IMR-90 (cell line): ENCODE results near the gene DCTN2. TPM values are rescaled to one million over a fixed set of nuclear protein-coding genes. Genes with fewer than 3 reads are reported as not detected.

Source experiments
- ATAC-seq: fragments of 200-7000 bp; cut with Tn5 transposase; 2 replicates; pipeline ENCODE4 v1.9.1; 2020; ENCODE audit warnings: low read depth, mild to moderate bottlenecking, moderate library complexity
- BruUV-seq: library from RNA; stranded (reverse); fragments of 400-500 nt; replicated peaks from 2 replicates; lab custom pipeline; 2021; lab: Mats Ljungman, UMichigan
- CTCF ChIA-PET: fragments of 300-600 bp; formaldehyde crosslinking; extraction: SDS; loops from one replicate; lab custom pipeline; 2021; ENCODE audit warnings: antibody characterized with exemption; lab: Yijun Ruan, JAX
- POLR2A ChIA-PET: fragments of 300-600 bp; sonication (Branson Sonifier 250); formaldehyde crosslinking; loops from one replicate; lab custom pipeline; 2022; ENCODE audit warnings: antibody characterized with exemption; ENCODE audit not compliant: unreplicated experiment; lab: Charles Lee
- DNase-seq: peaks from one replicate; pipeline ENCODE4 v3.0.0; 2013
- H2AFZ ChIP-seq: replicated peaks from 2 replicates; pipeline ENCODE3; 2013; ENCODE audit warnings: low read length, mild to moderate bottlenecking; ENCODE audit not compliant: poor library complexity
- H2AK5ac ChIP-seq: 2 replicates; pipeline ENCODE4 v1.6.1; 2013; ENCODE audit warnings: low read depth, low read length, inconsistent platforms
- H2AK9ac ChIP-seq: replicated peaks from 2 replicates; pipeline ENCODE3; 2013; ENCODE audit warnings: mild to moderate bottlenecking, low read depth, low read length, moderate library complexity; ENCODE audit not compliant: poor library complexity
- H2BK120ac ChIP-seq: 2 replicates; pipeline ENCODE4 v1.6.1; 2013; ENCODE audit warnings: low read depth, low read length, inconsistent platforms
- H2BK15ac ChIP-seq: 3 replicates; pipeline ENCODE4 v1.6.1; 2013; ENCODE audit warnings: low read depth, low read length, inconsistent platforms
- H2BK20ac ChIP-seq: 2 replicates; pipeline ENCODE4 v1.6.1; 2013; ENCODE audit warnings: low read depth, mild to moderate bottlenecking, inconsistent platforms, low read length, moderate library complexity
- H2BK5ac ChIP-seq: 2 replicates; pipeline ENCODE4 v1.6.1; 2013; ENCODE audit warnings: mild to moderate bottlenecking, low read depth, low read length, inconsistent platforms; ENCODE audit not compliant: poor library complexity, severe bottlenecking
- H3K14ac ChIP-seq: replicated peaks from 2 replicates; pipeline ENCODE4 v1.6.1; 2013; ENCODE audit warnings: low read depth, low read length, inconsistent platforms
- H3K18ac ChIP-seq: 2 replicates; pipeline ENCODE4 v1.6.1; 2013; ENCODE audit warnings: low read depth, low read length, control low read depth
- H3K23ac ChIP-seq: 2 replicates; pipeline ENCODE4 v1.6.1; 2013; ENCODE audit warnings: low read depth, low read length, inconsistent platforms
- H3K27ac ChIP-seq: 2 replicates; pipeline ENCODE4 v1.5.1; 2013; ENCODE audit warnings: mild to moderate bottlenecking, control low read depth, low read length; ENCODE audit not compliant: insufficient read depth
- H3K27me3 ChIP-seq: 2 replicates; pipeline ENCODE4 v1.6.1; 2013; ENCODE audit warnings: low read length; ENCODE audit not compliant: control insufficient read depth, insufficient read depth
- H3K36me3 ChIP-seq: 2 replicates; pipeline ENCODE4 v1.6.1; 2013; ENCODE audit warnings: low read length, mixed read lengths; ENCODE audit not compliant: control insufficient read depth, insufficient read depth
- H3K4ac ChIP-seq: 2 replicates; pipeline ENCODE4 v1.6.1; 2013; ENCODE audit warnings: low read depth, low read length, inconsistent platforms
- H3K4me1 ChIP-seq: 2 replicates; pipeline ENCODE4 v1.6.1; 2013; ENCODE audit warnings: low read length, mixed read lengths; ENCODE audit not compliant: control insufficient read depth, insufficient read depth
- H3K4me2 ChIP-seq: 2 replicates; pipeline ENCODE4 v1.6.1; 2013; ENCODE audit warnings: low read depth, mild to moderate bottlenecking, control low read depth, low read length, moderate library complexity
- H3K4me3 ChIP-seq: 2 replicates; pipeline ENCODE4 v1.5.1; 2013; ENCODE audit warnings: low read depth, mild to moderate bottlenecking, control low read depth, low read length, moderate library complexity; ENCODE audit not compliant: insufficient read depth
- H3K56ac ChIP-seq: 2 replicates; pipeline ENCODE4 v1.6.1; 2013; ENCODE audit warnings: low read length, inconsistent platforms; ENCODE audit not compliant: insufficient read depth; ENCODE audit errors: extremely low read depth
- H3K79me1 ChIP-seq, 2 experiments: 2 replicates each; pipeline ENCODE4 v1.6.1; 2013; ENCODE audit warnings: low read length in 2 of 2, inconsistent platforms in 1 of 2, low read depth in 1 of 2
- H3K9ac ChIP-seq: 2 replicates; pipeline ENCODE4 v1.6.1; 2013; ENCODE audit warnings: low read depth, low read length, control low read depth
- H3K9me1 ChIP-seq: 2 replicates; pipeline ENCODE4 v1.6.1; 2013; ENCODE audit warnings: low read length, inconsistent platforms; ENCODE audit not compliant: insufficient read depth
- H3K9me3 ChIP-seq: 2 replicates; pipeline ENCODE4 v1.6.1; 2013; ENCODE audit warnings: low read length; ENCODE audit not compliant: control insufficient read depth, insufficient read depth
- H4K20me1 ChIP-seq: 2 replicates; pipeline ENCODE4 v1.6.1; 2013; ENCODE audit warnings: low read length, inconsistent platforms; ENCODE audit not compliant: insufficient read depth
- H4K5ac ChIP-seq: 2 replicates; pipeline ENCODE4 v1.6.1; 2013; ENCODE audit warnings: mild to moderate bottlenecking, low read depth, low read length, control low read depth
- H4K8ac ChIP-seq, 2 experiments: 2 replicates each; pipeline ENCODE4 v1.6.1; 2013; ENCODE audit warnings: low read depth in 2 of 2, low read length in 2 of 2, control low read depth in 1 of 2, inconsistent platforms in 1 of 2
- H4K91ac ChIP-seq: 2 replicates; pipeline ENCODE4 v1.6.1; 2013; ENCODE audit warnings: low read depth, low read length, inconsistent platforms; ENCODE audit not compliant: insufficient read depth
- BHLHE40 ChIP-seq: fragments of 150-350 bp; IDR thresholded peaks from 2 replicates; pipeline ENCODE4 v1.6.1; 2016; ENCODE audit warnings: mild to moderate bottlenecking, low read depth, low read length
- CHD1 ChIP-seq: IDR thresholded peaks from 2 replicates; pipeline ENCODE4 v1.6.1; 2012; ENCODE audit warnings: low read depth, low read length, improper control_type of control experiment
- CTCF ChIP-seq: conservative IDR thresholded peaks from 2 replicates; pipeline ENCODE4 v1.5.1; 2012; ENCODE audit warnings: mild to moderate bottlenecking, low read depth, low read length, improper control_type of control experiment
- ELK1 ChIP-seq: fragments of 150-350 bp; IDR thresholded peaks from 2 replicates; pipeline ENCODE4 v1.6.1; 2016; ENCODE audit warnings: low read depth, mild to moderate bottlenecking, low read length, moderate library complexity, borderline replicate concordance
- FOS ChIP-seq: fragments of 150-350 bp; IDR thresholded peaks from 2 replicates; pipeline ENCODE4 v1.6.1; 2016; ENCODE audit warnings: low read depth, low read length
- MAFK ChIP-seq: IDR thresholded peaks from 2 replicates; pipeline ENCODE4 v1.6.1; 2012; ENCODE audit warnings: low read depth, low read length, improper control_type of control experiment
- MAZ ChIP-seq: IDR thresholded peaks from 2 replicates; pipeline ENCODE4 v1.6.1; 2012; ENCODE audit warnings: low read depth, mild to moderate bottlenecking, low read length, improper control_type of control experiment, moderate library complexity, borderline replicate concordance
- POLR2A ChIP-seq: IDR thresholded peaks from 2 replicates; pipeline ENCODE4 v1.6.1; 2012; ENCODE audit warnings: mild to moderate bottlenecking, low read depth, low read length
- RCOR1 ChIP-seq: IDR thresholded peaks from 2 replicates; pipeline ENCODE4 v1.6.1; 2012; ENCODE audit warnings: mild to moderate bottlenecking, low read length, improper control_type of control experiment; ENCODE audit not compliant: insufficient replicate concordance
- RFX5 ChIP-seq: IDR thresholded peaks from 2 replicates; pipeline ENCODE4 v1.8.0; 2012; ENCODE audit warnings: low read depth, mild to moderate bottlenecking, low read length, moderate library complexity
- SMC3 ChIP-seq: fragments of 150-350 bp; IDR thresholded peaks from 2 replicates; pipeline ENCODE4 v1.6.1; 2016; ENCODE audit warnings: low read depth, mild to moderate bottlenecking, antibody characterized with exemption, low read length, moderate library complexity
- USF2 ChIP-seq: fragments of 150-350 bp; IDR thresholded peaks from 2 replicates; pipeline ENCODE4 v1.6.1; 2017; ENCODE audit warnings: mild to moderate bottlenecking, antibody characterized with exemption, low read length, low read depth
- WGBS, 2 experiments: methylation state at CpG; one replicate each; pipeline versions ENCODE4 v1.1.5 to v1.1.7; 2013; ENCODE audit warnings: missing lambda C conversion rate in 2 of 2; ENCODE audit not compliant: insufficient read length in 1 of 2; ENCODE audit errors: extremely low coverage in 2 of 2; 5-methylcytosine and 5-hydroxymethylcytosine counted together
- dilution Hi-C: fragments of 300-500 bp; cut with HindIII; formaldehyde crosslinking; loops from one replicate; pipeline ENCODE4 v1.14.3; 2018; ENCODE audit warnings: low sequenced_read_pairs; ENCODE audit not compliant: unreplicated experiment
- in situ Hi-C: fragments of 300-500 bp; cut with MboI; formaldehyde crosslinking; loops from 3 replicates; pipeline ENCODE4 v1.14.3; 2019; ENCODE audit warnings: low sequenced_read_pairs, inconsistent platforms, mixed read lengths
- intact Hi-C: fragments of 100-400 bp; cut with micrococcal nuclease; formaldehyde crosslinking; loops from 2 replicates; pipeline ENCODE4 v1.10.0; 2022
- polyA plus RNA-seq, 3 experiments: library from polyadenylated mRNA; depleted of rRNA; stranded (reverse); fragments of >200 nt; gene quantifications; 2 replicates each; pipeline ENCODE4 v1.2.3, GENCODE V29; 2012; ENCODE audit warnings: low replicate concordance in 1 of 3
- total RNA-seq: library from RNA; depleted of rRNA; stranded (reverse); fragments of >200 nt; gene quantifications from 2 replicates; pipeline ENCODE4 v1.2.3, GENCODE V29; 2012

Gene DCTN2
- total and polyA plus RNA-seq, 2 of the 4 experiments (the other 2 are of a cell fraction) = 125 to 130 TPM

GRCh38 chr12:57560516-57560915, 13.5 kb upstream of the DCTN2 start:
- no peak overlapping the region for H2AFZ ChIP-seq
- H3K79me1 ChIP-seq = no peaks in the 10 kb centered on the region
- no peak overlapping the region for H3K4me3 ChIP-seq
- CTCF ChIA-PET = interaction anchor here (1.3 kb wide), 1 partner anchor 73 kb away, joined by 3 read pairs; the partner anchor contains the start of gene B4GALNT1
- H3K56ac ChIP-seq = no peak overlapping the region
- WGBS, 2 experiments = no CpG with 5 or more reads among the region's 2 CpGs
- no peak for ATAC-seq
- dilution Hi-C loops (loop anchor here (25.0 kb wide), 1 partner anchor 102 kb away; no protein-coding TSS in a partner anchor), intact Hi-C loops (loop anchor here (10.0 kb wide), 1 partner anchor 1304 kb away; no protein-coding TSS in a partner anchor), in situ Hi-C loops (no loop called here)
- no peak overlapping the region for H4K91ac ChIP-seq
- no peak overlapping the region for H2BK15ac ChIP-seq
- no peak overlapping the region for H3K18ac ChIP-seq
- H3K9ac ChIP-seq = no peak overlapping the region
- H3K9me3 ChIP-seq = no peaks in the 10 kb centered on the region
- H2BK20ac ChIP-seq = no peak overlapping the region
- H2AK9ac ChIP-seq = no peak overlapping the region
- POLR2A ChIA-PET = no interaction called here
- H3K4me1 ChIP-seq = no peaks in the 10 kb centered on the region
- H2BK5ac ChIP-seq = no peak overlapping the region
- H3K36me3 ChIP-seq = no peaks in the 10 kb centered on the region
- TF ChIP-seq CTCF (no peak), BHLHE40 (no peak), USF2 (no peak), SMC3 (no peak), FOS (no peak), RCOR1 (no peak), POLR2A (no peak), ELK1 (no peak), CHD1 (no peak), MAFK (no peak), RFX5 (no peak), MAZ (no peak)
- H3K14ac ChIP-seq = no peak overlapping the region
- no peaks in the 10 kb centered on the region for H4K20me1 ChIP-seq
- H3K27ac ChIP-seq = no peak overlapping the region
- no TSS peak for BruUV-seq
- H4K8ac ChIP-seq = no peak overlapping the region
- H3K9me1 ChIP-seq = no peaks in the 10 kb centered on the region
- H3K4me2 ChIP-seq = no peak overlapping the region
- no peak for DNase-seq
- no peak overlapping the region for H2AK5ac ChIP-seq
- H3K4ac ChIP-seq = no peak overlapping the region
- H3K27me3 ChIP-seq = peaks cover 11% of the 10 kb centered on the region
- H4K5ac ChIP-seq = no peak overlapping the region
- H3K23ac ChIP-seq = no peak overlapping the region
- H2BK120ac ChIP-seq = no peak overlapping the region
